ENCODE results near the gene HK1. TPM values are rescaled to one million over a fixed set of nuclear protein-coding genes. Genes with fewer than 3 reads are reported as not detected.
"Not testable (repeated sequence)": the region's sequence is repeated elsewhere in the genome, so short reads cannot be mapped to it uniquely, and the experiment has no call there.

Gene HK1
- total and polyA plus RNA-seq, 2 of the 13 experiments (the other 11 are each of a cell fraction or from before 2014, with no cell fraction given), result 0.29 to 1.5 TPM

GRCh38 chr10:69250041-69250440 is 28.3 kb upstream of the HK1 start:
- Histone ChIP-seq H3K79me2 (ENCODE audit: insufficient read depth, low read length) (no peaks in the 10 kb centered on the region), H2AFZ (ENCODE audit: low read length) (no peak overlapping the region), H3K4me2 (ENCODE audit: low read depth, low read length) (no peak overlapping the region), H4K20me1 (ENCODE audit: insufficient read depth, low read length) (no peaks in the 10 kb centered on the region), H3K27me3 (ENCODE audit: control insufficient read depth in 1 of 2, insufficient read depth in 2 of 2, low read length in 2 of 2) (no peaks in the 10 kb centered on the region), H3K36me3 (replicated peaks in 1 of 2; ENCODE audit: control insufficient read depth in 1 of 2, insufficient read depth in 2 of 2, low read length in 2 of 2) (peaks cover 2 to 6% of the 10 kb centered on the region in 2 experiments; a peak in 2 of 5 replicates), H3K4me3 (replicated peaks in 1 of 3; ENCODE audit: insufficient read depth in 1 of 3, low read depth in 2 of 3, low read length in 3 of 3) (no peak overlapping the region), H3K27ac (ENCODE audit: extremely low read length, insufficient read depth, low read length) (no peak overlapping the region), H3K4me1 (ENCODE audit: insufficient read depth, low read length) (no peaks in the 10 kb centered on the region), H3K9ac (ENCODE audit: insufficient read depth, low read depth, low read length) (no peak overlapping the region), H3K9me3 (ENCODE audit: low read length) (no peaks in the 10 kb centered on the region)
- in situ Hi-C loops (cut with HindIII; ENCODE audit: extremely low pct_ligation_motif_present, low pct_unique_long_range_greater_than_20kb) (no loop called here), intact Hi-C loops (cut with micrococcal nuclease; ENCODE audit: unreplicated experiment) (no loop called here)
- 97% methylated on average over 5 of the region's 14 CpGs for WGBS (ENCODE audit: low lambda C conversion rate)
- no peak for ATAC-seq
- no peak for DNase-seq (ENCODE audit: low spot score)
- FAIRE-seq, result no peak
- POLR2A ChIA-PET, result no interaction called here
- no TSS peak for BruUV-seq (replicated peaks)
- CTCF ChIA-PET (ENCODE audit: low intra/inter-chr PET ratio, low total read pairs), result no interaction called here
- no peak for TF ChIP-seq ZNF572 (CRISPR knock-in tag; IDR thresholded peaks at IDR 0.05)
- no peak for TF ChIP-seq PAF1 (CRISPR knock-in tag; IDR thresholded peaks at IDR 0.05)

DNA sequence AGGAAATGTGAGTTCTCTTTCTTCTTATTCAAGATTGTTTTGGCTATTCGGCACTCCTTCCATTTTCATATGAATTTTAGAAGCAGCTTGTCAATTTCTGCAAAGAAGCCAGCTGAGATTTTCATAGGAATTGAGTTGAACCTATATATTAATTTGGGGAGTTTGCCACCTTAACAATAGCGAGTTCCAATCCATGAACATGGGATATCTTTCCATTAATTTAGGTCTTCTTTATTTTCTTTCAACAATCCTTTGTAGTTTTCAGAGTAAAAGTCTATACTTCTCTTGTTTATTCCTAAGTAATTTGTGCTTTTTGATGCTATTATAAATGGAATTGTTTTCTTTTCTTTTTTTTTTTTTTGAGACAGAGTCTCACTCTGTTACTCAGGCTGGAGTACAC is 26.9 kb upstream of the HK1 start:
- H4K20me1 ChIP-seq (ENCODE audit: insufficient read depth, low read length); in situ Hi-C loops (cut with HindIII; ENCODE audit: extremely low pct_ligation_motif_present, low pct_unique_long_range_greater_than_20kb); H3K4me1 ChIP-seq (ENCODE audit: insufficient read depth, low read length); FAIRE-seq; H3K9me3 ChIP-seq (ENCODE audit: low read length); CTCF ChIA-PET (ENCODE audit: low intra/inter-chr PET ratio, low total read pairs); H3K27ac ChIP-seq (ENCODE audit: extremely low read length, insufficient read depth, low read length); H2AFZ ChIP-seq (ENCODE audit: low read length); H3K4me2 ChIP-seq (ENCODE audit: low read depth, low read length); H3K4me3 ChIP-seq (replicated peaks in 1 of 3; ENCODE audit: insufficient read depth in 1 of 3, low read depth in 2 of 3, low read length in 3 of 3); H3K36me3 ChIP-seq (replicated peaks in 1 of 2; ENCODE audit: control insufficient read depth in 1 of 2, insufficient read depth in 2 of 2, low read length in 2 of 2); intact Hi-C loops (cut with micrococcal nuclease; ENCODE audit: unreplicated experiment); H3K9ac ChIP-seq (ENCODE audit: insufficient read depth, low read depth, low read length); POLR2A ChIA-PET; ATAC-seq; DNase-seq (ENCODE audit: low spot score); H3K27me3 ChIP-seq (ENCODE audit: control insufficient read depth in 1 of 2, insufficient read depth in 2 of 2, low read length in 2 of 2); H3K79me2 ChIP-seq (ENCODE audit: insufficient read depth, low read length); BruUV-seq (replicated peaks): not testable (repeated sequence)
- 92% methylated on average over 2 of the region's 2 CpGs for WGBS (ENCODE audit: low lambda C conversion rate)

- no TSS peak for BruUV-seq (replicated peaks)
- H3K9ac ChIP-seq (ENCODE audit: insufficient read depth, low read depth, low read length), result no peak overlapping the region
- 73% methylated on average over 2 of the region's 3 CpGs for WGBS (ENCODE audit: low lambda C conversion rate)
- H3K9me3 ChIP-seq (ENCODE audit: low read length), result no peaks in the 10 kb centered on the region
- H3K36me3 ChIP-seq (replicated peaks in 1 of 2; ENCODE audit: control insufficient read depth in 1 of 2, insufficient read depth in 2 of 2, low read length in 2 of 2), result peaks cover 5 to 6% of the 10 kb centered on the region in 2 experiments; a peak in 2 of 5 replicates
- no peak overlapping the region for H3K4me3 ChIP-seq (replicated peaks in 1 of 3; ENCODE audit: insufficient read depth in 1 of 3, low read depth in 2 of 3, low read length in 3 of 3)
- H4K20me1 ChIP-seq (ENCODE audit: insufficient read depth, low read length), result no peaks in the 10 kb centered on the region
- no peak overlapping the region for H3K4me2 ChIP-seq (ENCODE audit: low read depth, low read length)
- H3K79me2 ChIP-seq (ENCODE audit: insufficient read depth, low read length), result no peaks in the 10 kb centered on the region
- no peak for DNase-seq (ENCODE audit: low spot score)
- FAIRE-seq, result no peak
- no peak for ATAC-seq
- no peaks in the 10 kb centered on the region for H3K27me3 ChIP-seq (ENCODE audit: control insufficient read depth in 1 of 2, insufficient read depth in 2 of 2, low read length in 2 of 2)
- ChIA-PET CTCF (ENCODE audit: low intra/inter-chr PET ratio, low total read pairs) (no interaction called here), POLR2A (no interaction called here)
- in situ Hi-C loops (cut with HindIII; ENCODE audit: extremely low pct_ligation_motif_present, low pct_unique_long_range_greater_than_20kb), result no loop called here
- H2AFZ ChIP-seq (ENCODE audit: low read length), result no peak overlapping the region
- no peaks in the 10 kb centered on the region for H3K4me1 ChIP-seq (ENCODE audit: insufficient read depth, low read length)
- H3K27ac ChIP-seq (ENCODE audit: extremely low read length, insufficient read depth, low read length), result no peak overlapping the region
- intact Hi-C loops (cut with micrococcal nuclease; ENCODE audit: unreplicated experiment), result no loop called here
- TF ChIP-seq NPAS2 (CRISPR knock-in tag; IDR thresholded peaks at IDR 0.05; ENCODE audit: borderline replicate concordance) (no peak), RXRA (CRISPR knock-in tag; IDR thresholded peaks at IDR 0.05) (no peak), ZNF615 (CRISPR knock-in tag; IDR thresholded peaks at IDR 0.05; ENCODE audit: borderline replicate concordance) (no peak), NR2F6 (IDR thresholded peaks at IDR 0.05) (no peak), NR2F6 (CRISPR knock-in tag; IDR thresholded peaks at IDR 0.05) (no peak), LCORL (IDR thresholded peaks at IDR 0.05) (no peak), LCORL (CRISPR knock-in tag; IDR thresholded peaks at IDR 0.05) (no peak), ZBTB42 (CRISPR knock-in tag; IDR thresholded peaks at IDR 0.05) (no peak), THAP11 (CRISPR knock-in tag; IDR thresholded peaks at IDR 0.05) (no peak), IRX3 (CRISPR knock-in tag; IDR thresholded peaks at IDR 0.05; ENCODE audit: borderline replicate concordance, low read depth) (no peak), TMF1 (CRISPR knock-in tag; IDR thresholded peaks at IDR 0.05; ENCODE audit: low read depth) (no peak), KLF11 (CRISPR knock-in tag; IDR thresholded peaks at IDR 0.05) (no peak), ZNF782 (CRISPR knock-in tag; IDR thresholded peaks at IDR 0.05; ENCODE audit: borderline replicate concordance) (no peak)
These were observed 25.1 kb upstream of the HK1 start for GRCh38 chr10:69253171-69253570.

Measured in HepG2 (cell line).